HL-60/S4 treated with retinoic acid at 250 ng/mL for 4 days and 3 days (cell line): Measurements from ENCODE around the gene GDF9.

Experiments
- in situ Hi-C: fragments of 300-500 bp; cut with MboI; formaldehyde crosslinking; loops from 2 replicates; pipeline ENCODE4 v1.7.0; 2022; ENCODE audit warnings: low sequenced_read_pairs

The GDF9 gene

DNA sequence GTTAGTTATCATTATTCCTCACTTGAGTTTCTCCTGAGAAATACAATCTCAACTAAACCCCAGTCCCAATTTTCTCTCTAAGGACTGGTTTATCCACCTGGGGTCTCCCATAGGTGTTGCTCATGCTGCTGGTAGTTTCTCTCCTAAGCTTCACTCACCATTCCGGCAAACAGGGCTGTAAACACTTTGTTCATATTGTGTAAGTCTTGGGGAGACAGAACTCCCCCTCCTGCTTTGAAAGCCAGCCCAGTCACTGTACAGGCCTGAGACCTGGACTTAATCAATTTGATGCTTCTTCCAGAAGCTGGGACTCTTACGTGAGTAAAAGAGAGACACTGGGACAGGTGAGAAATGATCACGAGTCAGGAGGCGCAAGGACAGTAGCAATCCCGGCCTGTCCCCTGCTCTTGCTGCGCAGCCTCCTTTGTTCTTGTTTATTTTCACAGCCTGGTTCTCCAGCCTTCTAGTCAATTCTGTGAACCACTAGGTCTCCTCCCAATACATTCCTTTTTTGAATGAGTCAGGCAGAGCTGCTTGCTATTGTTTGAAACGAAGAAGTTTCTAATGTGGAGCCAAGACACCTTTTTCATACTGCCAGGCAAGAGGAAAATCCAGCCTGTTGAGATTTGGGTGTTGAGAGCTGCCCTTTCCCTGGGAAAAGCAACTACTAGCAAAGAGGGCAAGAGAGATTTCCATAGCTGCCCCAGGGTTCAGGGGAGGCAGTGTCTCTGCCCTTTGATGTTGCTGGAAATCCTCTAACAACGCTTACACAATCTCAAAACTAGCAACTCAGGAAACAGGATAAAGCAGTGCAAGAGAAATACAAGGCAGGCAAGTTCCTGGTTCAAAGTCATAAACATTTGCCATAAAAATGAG lies 26.6 kb downstream of the GDF9 start:
- in situ Hi-C loops: loop anchor here (25.0 kb wide), 1 partner anchor 452 kb away; no protein-coding TSS in a partner anchor

DNA sequence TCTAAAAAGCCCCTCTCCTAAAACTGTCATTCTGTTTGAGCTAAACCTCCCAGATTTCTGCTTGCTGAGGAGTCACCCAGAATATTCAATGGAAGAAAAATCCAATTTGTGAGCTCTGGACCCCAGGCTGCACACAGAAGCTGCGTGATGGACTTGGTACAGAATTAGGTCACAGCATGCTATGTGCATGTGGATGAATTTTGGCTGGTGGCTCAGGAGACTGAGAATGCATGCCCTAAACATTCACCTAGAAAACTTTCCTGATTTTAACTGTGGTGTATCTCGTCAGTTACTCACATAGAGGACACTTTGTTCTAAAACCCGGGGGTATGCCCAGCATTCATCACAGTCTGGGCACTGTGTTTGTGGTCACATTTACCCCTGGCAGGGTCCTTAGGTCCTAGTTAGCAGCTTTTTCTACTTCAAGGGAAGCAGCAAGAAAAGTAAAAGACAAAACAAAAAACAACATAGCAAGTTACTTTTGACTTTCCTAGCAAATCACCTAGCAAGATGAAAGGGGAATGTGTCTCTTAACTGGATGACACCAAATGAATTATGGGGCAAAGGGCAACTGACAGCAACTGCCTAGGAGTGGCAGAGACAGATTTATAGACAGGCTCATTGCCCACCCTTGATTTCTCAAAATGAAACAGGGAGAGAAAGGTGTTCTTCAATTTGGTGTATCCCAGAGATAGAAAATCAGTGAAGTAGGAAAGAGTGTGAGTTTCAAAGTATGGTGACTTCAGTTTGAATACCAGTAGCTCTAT lies 27.6 kb downstream of the GDF9 start:
- in situ Hi-C loops: loop anchor here (25.0 kb wide), 1 partner anchor 451 kb away; no protein-coding TSS in a partner anchor

DNA sequence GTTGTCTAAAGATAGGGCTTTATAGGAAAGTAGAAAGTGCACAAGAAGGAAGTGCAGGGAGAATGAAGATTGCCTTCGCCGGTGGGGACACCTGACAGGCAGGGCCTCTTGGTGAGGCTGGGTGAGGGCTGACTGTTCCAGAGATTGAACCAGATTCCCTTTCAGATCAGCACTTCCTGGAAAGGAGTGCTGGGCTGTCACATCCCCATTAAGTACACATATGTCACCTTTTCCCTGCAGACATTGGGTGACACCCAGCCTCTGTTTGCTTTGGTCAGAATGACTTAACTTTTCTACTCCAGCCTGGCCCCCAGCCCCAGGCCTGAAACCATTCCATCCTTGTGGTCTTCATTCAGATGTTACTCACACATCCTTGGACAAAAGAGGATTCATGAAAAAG lies 28.4 kb downstream of the GDF9 start:
- in situ Hi-C loops: loop anchor here (25.0 kb wide), 1 partner anchor 451 kb away; no protein-coding TSS in a partner anchor

GRCh38 chr5:132836852-132837251 lies 29.4 kb downstream of the GDF9 start:
- in situ Hi-C loops: loop anchor here (25.0 kb wide), 1 partner anchor 450 kb away; no protein-coding TSS in a partner anchor

GRCh38 chr5:132834057-132834456 lies 32.2 kb downstream of the GDF9 start:
- in situ Hi-C loops: loop anchor here (25.0 kb wide), 1 partner anchor 447 kb away; no protein-coding TSS in a partner anchor

DNA sequence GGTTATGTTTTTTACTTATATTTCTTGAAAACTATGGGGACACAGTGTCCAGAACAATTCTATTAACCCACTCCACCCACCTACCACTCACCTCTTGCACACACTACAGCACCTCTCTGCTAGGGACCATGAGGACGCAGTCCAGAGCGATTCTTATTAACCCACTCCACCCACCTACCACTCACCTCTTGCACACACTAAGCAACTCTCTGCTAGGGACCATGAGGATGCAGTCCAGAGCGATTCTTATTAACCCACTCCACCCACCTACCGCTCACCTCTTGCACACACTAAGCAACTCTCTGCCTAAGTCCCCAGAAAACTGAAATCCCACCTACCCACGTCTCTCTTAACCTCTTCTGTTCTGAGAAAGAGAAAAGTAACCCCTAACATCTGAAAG lies 33.7 kb downstream of the GDF9 start:
- in situ Hi-C loops: loop anchor here (25.0 kb wide), 1 partner anchor 445 kb away; no protein-coding TSS in a partner anchor

GRCh38 chr5:132831095-132831860 lies 35.0 kb downstream of the GDF9 start:
- in situ Hi-C loops: loop anchor here (25.0 kb wide), 1 partner anchor 444 kb away; no protein-coding TSS in a partner anchor

- in situ Hi-C loops: loop anchor here (25.0 kb wide), 1 partner anchor 443 kb away; no protein-coding TSS in a partner anchor
These were observed 35.7 kb downstream of the GDF9 start, which contains the start of gene SHROOM1 for GRCh38 chr5:132830436-132831094. TSS of gene SHROOM1 (minus strand) at chr5:132830647. CDS start at chr5:132826140, 4,507 bp downstream.

DNA sequence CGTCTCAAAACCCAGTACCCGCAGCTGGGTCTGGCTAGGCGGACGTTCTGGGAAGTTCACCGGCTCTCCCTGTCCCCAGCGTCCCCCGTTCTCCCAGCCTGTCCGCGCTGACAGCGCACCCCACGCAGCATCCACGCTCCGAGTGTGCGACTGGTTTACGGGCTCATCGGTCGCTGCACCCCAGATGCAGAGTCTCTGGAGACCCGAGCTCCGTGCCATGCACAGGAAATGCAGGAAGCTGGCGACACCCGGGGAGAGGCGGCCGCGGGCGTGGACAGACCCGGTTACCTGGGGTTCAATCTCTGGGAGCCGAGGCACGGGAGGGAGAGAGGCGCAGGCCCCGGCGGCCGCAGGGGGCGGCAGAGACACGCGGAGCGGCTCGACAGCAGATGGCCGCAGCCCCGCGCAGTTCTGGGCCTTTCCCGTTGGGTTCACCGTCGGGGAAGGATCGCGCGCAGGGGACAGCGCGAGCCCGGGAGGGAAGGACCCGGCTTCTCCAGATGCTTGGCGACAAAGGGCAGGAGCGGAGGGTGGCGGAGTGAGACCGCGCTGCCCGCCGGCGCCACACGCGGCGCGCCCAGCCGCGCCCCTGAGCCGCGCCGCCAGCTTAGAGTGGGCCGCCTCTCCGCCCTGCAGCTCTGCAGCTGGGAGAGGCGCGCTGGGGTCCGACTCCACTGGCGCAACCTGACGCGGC lies 36.4 kb downstream of the GDF9 start:
- in situ Hi-C loops: loop anchor here (25.0 kb wide), 1 partner anchor 443 kb away; no protein-coding TSS in a partner anchor

DNA sequence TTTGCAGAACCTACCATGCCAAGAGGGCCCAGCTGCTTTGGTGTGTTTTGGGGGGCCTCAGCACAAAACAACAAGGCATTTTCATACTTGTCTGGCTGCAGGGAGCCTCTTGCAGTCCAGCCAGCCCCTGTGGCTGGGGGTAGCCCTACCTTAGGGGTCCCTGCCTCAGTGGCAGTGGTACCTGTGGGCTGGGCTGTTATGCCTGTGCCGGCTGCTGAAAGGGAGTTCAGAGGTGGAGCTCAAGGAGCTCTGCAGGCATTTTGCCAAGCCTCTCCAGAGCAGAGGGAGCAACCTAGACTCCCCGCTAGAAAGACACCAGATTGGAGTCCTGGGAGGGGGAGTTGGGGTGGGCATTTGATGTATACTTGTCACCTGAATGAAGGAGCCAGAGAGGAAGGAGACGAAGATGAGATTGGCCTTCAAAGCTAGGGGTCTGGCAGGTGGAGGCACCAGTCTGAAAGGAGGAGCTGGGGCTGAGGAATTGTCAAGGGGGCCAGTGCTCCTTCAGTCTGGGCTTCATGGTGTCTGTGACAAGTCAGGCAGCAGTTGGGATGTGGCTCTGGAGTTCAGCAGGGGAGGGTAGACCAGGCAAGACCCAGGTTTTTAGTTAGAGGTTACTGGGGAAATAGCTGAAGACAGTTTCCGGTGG lies 37.3 kb downstream of the GDF9 start:
- in situ Hi-C loops: loop anchor here (25.0 kb wide), 1 partner anchor 442 kb away; no protein-coding TSS in a partner anchor

- in situ Hi-C loops: loop anchor here (25.0 kb wide), 1 partner anchor 441 kb away; no protein-coding TSS in a partner anchor
These were observed 38.2 kb downstream of the GDF9 start for GRCh38 chr5:132827943-132828673.

GRCh38 chr5:132826424-132827082 lies 39.7 kb downstream of the GDF9 start:
- in situ Hi-C loops: loop anchor here (25.0 kb wide), 1 partner anchor 439 kb away; no protein-coding TSS in a partner anchor

GRCh38 chr5:132825834-132826391 lies 40.4 kb downstream of the GDF9 start:
- in situ Hi-C loops: loop anchor here (25.0 kb wide), 1 partner anchor 439 kb away; no protein-coding TSS in a partner anchor

DNA sequence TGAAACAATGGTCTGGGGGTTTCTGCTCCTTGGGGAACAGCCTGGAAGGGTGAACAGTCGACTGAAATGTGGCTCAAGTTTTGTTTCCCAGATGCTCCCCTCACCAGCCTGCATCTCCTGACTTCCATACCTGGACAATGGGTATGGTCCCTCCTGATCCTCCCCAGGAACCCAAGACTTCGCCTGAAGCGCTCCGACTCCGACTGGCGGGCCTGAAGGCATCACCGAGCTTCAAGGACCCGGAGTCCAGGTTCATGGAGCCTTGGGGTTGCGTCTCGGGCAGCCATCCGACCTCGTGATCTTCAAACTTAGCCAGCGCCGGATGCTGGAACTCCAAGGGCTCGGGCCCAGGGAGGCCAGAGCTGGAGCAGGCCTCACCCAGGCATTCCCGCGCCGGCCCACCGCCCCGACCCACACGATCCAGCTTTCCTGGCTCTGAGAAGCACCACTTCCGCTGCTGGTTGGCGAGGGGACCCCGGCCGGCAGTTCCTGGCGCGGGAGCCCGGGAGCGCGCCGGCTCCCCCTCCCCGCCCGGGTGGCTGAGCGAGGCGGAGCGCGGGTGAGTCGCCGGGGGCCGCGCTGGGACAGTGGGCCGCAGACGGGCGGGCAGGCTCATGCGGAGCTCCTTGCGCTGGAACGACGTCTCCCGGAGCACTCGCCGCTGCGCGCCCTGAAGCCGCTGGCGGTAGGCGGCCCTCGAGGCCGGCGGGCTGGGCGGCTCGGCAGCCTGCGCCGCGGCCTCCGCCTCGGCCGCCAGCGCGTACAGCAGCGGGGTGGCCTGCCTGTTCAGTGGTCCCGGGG lies 41.0 kb downstream of the GDF9 start:
- in situ Hi-C loops: loop anchor here (25.0 kb wide), 1 partner anchor 438 kb away; no protein-coding TSS in a partner anchor

- in situ Hi-C loops: no loop called here
These were observed 41.8 kb downstream of the GDF9 start for GRCh38 chr5:132824426-132824825.

- in situ Hi-C loops: no loop called here
These were observed 42.7 kb downstream of the GDF9 start for GRCh38 chr5:132823481-132824050.
